Adrenal gland (tissue), 19 donors: ENCODE results near the gene PRR32. TPM values are rescaled to one million over a fixed set of nuclear protein-coding genes. Genes with fewer than 3 reads are reported as not detected.
"Not testable (repeated sequence)": the region's sequence is repeated elsewhere in the genome, so short reads cannot be mapped to it uniquely, and the experiment has no call there.

Experiments
- DNase-seq, 7 donors: peaks; one replicate each; pipeline ENCODE4 v3.0.0-alpha.2; 2019 to 2020
- H3K27ac ChIP-seq, 5 donors: fragments of 200-600 bp; sonication (generic) in 4 of 5; 1 replicate in 3 of 5; 2 replicates in 2 of 5; pipeline versions ENCODE4 v1.5.1 to v1.8.0; 2016 to 2020; ENCODE audit warnings: mild to moderate bottlenecking in 1 of 5
- H3K27me3 ChIP-seq: fragments of 200-600 bp; 2 replicates; pipeline ENCODE4 v1.8.0; 2021
- H3K36me3 ChIP-seq, 2 donors: fragments of 200-600 bp; replicated peaks in 1 of 2; 1 replicate in 1 of 2; 2 replicates in 1 of 2; pipeline versions ENCODE4 v1.5.1 to v1.8.0; 2018 to 2022
- H3K4me1 ChIP-seq, 2 donors: fragments of 200-600 bp; replicated peaks in 1 of 2; 1 replicate in 1 of 2; 2 replicates in 1 of 2; pipeline versions ENCODE4 v1.5.1 to v1.8.0; 2018 to 2021
- H3K4me3 ChIP-seq, 4 donors: fragments of 200-600 bp; sonication (generic) in 3 of 4; one replicate each; pipeline ENCODE4 v1.5.1; 2016 to 2018
- H3K9me3 ChIP-seq, 3 donors: fragments of 200-600 bp; sonication (generic) in 1 of 3; replicated peaks in 1 of 3; 1 replicate in 2 of 3; 2 replicates in 1 of 3; pipeline versions ENCODE4 v1.5.1 to v1.8.0; 2016 to 2021
- POLR2A ChIP-seq, 2 donors: fragments of 450-650 bp; IDR thresholded peaks; one replicate each; pipeline ENCODE4 v1.6.1; 2017; ENCODE audit warnings: antibody characterized with exemption in 2 of 2, mild to moderate bottlenecking in 2 of 2, moderate library complexity in 1 of 2
- WGBS, 4 donors: extraction: QIAGEN DNeasy Blood & Tissue Kit in 2 of 4; methylation state at CpG; one replicate each; pipeline versions ENCODE4 v1.1.5 to v1.1.7; 2013 to 2017; 5-methylcytosine and 5-hydroxymethylcytosine counted together
- intact Hi-C, 2 donors: fragments of 100-400 bp; cut with DNase I; formaldehyde crosslinking; loops; one replicate each; pipeline versions ENCODE4 v1.14.1 to v1.15.0; 2022 to 2023
- long read RNA-seq, 10 donors: library from polyadenylated mRNA in 3 of 10; unstranded in 2 of 10; stranded (forward) in 1 of 10; transcript quantifications; one replicate each; pipeline ENCODE4 v2.0.0 and lab custom pipeline, GENCODE V29; 2021 to 2026
- polyA plus RNA-seq, 3 donors: library from polyadenylated mRNA; stranded (reverse); fragments of 200-250 nt in 2 of 3; fragments of 350-450 nt in 1 of 3; fragmentation: Illumina TruSeq in 1 of 3; extraction: RNeasy Lipid Tissue Mini Kit (QIAGEN cat#74804) in 1 of 3; gene quantifications; one replicate each; pipeline ENCODE4 v1.2.3, GENCODE V29; 2013 to 2014
- total RNA-seq, 9 donors: library from RNA; depleted of rRNA in 4 of 9; stranded (reverse); fragments of >200 nt in 4 of 9; fragments of 120-200 nt in 1 of 9; fragmentation: NEBNext Ultra II Directional in 1 of 9; extraction: Animal tissue kit (Norgen Biotek cat#: 25700) in 1 of 9; gene quantifications; one replicate each; pipeline versions ENCODE4 v1.1.0 to v1.2.4, GENCODE V29; 2013 to 2023
- TF ChIP-seq, protein P1 (sequence below), 6 experiments: fragments of 450-650 bp in 4 of 6; fragments of 200-600 bp in 2 of 6; sonication (generic) in 1 of 6; IDR thresholded peaks; 1 replicate in 5 of 6; 2 replicates in 1 of 6; pipeline versions ENCODE4 v1.5.1 to v1.8.0; 2016 to 2021; ENCODE audit warnings: antibody characterized with exemption in 6 of 6, mild to moderate bottlenecking in 2 of 6, moderate library complexity in 1 of 6
- donor health status: healthy with polysubstance abuse.
- donor health status: Bipolar disorder and iron deficiency.
- donor health status: DM: yes; HTN: yes; CAD: no.
- donor health status: DM: no; HTN: no; CAD: no.
- donor health status: DM: no; HTN: no; CAD: no.
- donor health status: DM: yes; HTN: yes; CAD: no.

PRR32 gene, protein sequence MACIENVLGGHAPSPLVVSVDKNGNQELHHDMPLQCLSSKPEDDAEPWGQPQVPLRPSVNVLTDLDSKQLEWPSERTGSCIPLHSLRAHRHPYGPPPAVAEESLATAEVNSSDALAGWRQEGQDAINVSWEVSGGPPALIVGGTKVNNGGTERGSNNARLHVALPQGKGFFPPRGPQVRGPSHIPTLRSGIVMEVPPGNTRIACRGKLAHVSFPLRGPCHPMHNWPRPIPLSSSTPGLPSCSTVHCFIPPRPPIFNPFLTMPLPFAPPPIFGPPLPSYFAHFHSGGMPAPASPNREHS
- not detected for total RNA-seq
- polyA plus RNA-seq, result not detected
- long read RNA-seq, donor 1, result 0 reads
- long read RNA-seq, donor 2, result 0 reads
- long read RNA-seq, donor 3, result 0 reads
- long read RNA-seq, donor 4, result 0 reads
- long read RNA-seq, donor 5, result 0 reads
- long read RNA-seq, donor 6, result 0 reads
- long read RNA-seq, donor 7, partial matches to known transcripts, result 0 of 1 reads
- long read RNA-seq, donor 7, other reads (novel, unspliced or antisense), result 0 of 1 reads
- long read RNA-seq, donor 8, result 0 reads
- long read RNA-seq, donor 9, result 0 reads
- long read RNA-seq, donor 10, result 0 reads

DNA sequence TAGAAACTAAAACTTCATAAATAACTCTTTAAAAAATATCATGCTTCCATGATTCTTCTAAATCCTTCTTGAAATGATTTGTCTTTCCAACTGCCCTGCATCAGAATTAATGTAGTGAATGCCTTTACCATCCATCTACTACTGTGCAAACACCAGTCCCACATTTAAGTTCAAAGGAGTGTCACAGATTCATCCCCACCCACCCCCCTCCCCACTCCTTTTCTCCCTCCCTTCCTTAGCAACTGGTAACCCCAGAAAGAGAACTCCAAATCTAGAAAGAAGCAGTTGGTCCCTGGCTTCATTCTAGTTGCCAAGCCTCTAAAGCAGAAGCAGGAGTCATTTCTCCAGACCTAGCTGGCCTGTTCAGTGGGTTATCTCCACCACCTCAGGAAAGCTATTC, at the start of gene PRR32:
PRR32 (plus strand) TSS at position 301 of the 400 bp plus-strand sequence. CDS start 115 bp downstream, outside the sequence.
- Histone ChIP-seq H3K4me3 (no peak within 1 kb of the TSS), H3K4me1 (no peaks in the 10 kb centered on the region), H3K27me3 (peaks cover 3% of the 10 kb centered on the region), H3K27ac (no peak within 1 kb of the TSS), H3K9me3 (no peaks in the 10 kb centered on the region), H3K36me3 (no peaks in the 10 kb centered on the region)
- intact Hi-C loops, result no loop called here
- no peak for DNase-seq
- TF ChIP-seq POLR2A (IDR thresholded peaks at IDR 0.05), result no peak
- TF ChIP-seq, protein P1, sequence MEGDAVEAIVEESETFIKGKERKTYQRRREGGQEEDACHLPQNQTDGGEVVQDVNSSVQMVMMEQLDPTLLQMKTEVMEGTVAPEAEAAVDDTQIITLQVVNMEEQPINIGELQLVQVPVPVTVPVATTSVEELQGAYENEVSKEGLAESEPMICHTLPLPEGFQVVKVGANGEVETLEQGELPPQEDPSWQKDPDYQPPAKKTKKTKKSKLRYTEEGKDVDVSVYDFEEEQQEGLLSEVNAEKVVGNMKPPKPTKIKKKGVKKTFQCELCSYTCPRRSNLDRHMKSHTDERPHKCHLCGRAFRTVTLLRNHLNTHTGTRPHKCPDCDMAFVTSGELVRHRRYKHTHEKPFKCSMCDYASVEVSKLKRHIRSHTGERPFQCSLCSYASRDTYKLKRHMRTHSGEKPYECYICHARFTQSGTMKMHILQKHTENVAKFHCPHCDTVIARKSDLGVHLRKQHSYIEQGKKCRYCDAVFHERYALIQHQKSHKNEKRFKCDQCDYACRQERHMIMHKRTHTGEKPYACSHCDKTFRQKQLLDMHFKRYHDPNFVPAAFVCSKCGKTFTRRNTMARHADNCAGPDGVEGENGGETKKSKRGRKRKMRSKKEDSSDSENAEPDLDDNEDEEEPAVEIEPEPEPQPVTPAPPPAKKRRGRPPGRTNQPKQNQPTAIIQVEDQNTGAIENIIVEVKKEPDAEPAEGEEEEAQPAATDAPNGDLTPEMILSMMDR (IDR thresholded peaks at IDR 0.05), result no peak

DNA sequence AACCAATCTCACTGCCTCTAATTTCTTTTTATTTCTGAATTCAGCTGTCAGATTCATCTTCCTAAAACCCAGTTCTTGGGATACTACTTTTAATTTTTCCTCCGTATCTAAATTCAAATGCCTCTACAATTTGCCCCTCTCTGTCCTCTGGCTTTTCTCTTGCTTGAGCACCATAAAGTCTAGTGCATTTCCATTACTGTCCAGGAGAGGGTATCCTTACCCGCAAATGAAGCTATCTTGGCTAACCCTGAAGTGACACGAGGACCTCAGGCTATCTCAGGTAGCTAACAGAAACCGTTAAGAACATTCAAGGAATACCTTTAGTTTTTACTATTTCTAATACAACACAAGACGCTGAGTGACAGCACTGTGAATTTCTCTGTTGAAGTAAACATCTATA, 49.4 kb upstream of the PRR32 start:
- Histone ChIP-seq H3K4me3 (no peak overlapping the region), H3K9me3 (peaks cover 0 to 7% (median 0%) of the 10 kb centered on the region in 3 donors), H3K27me3 (peaks cover 8% of the 10 kb centered on the region), H3K36me3 (no peaks in the 10 kb centered on the region), H3K27ac (no peak overlapping the region), H3K4me1 (no peaks in the 10 kb centered on the region)
- peak in 5 of 7 donors; percentile 12 to 49 (median 16) for DNase-seq
- 7 to 11% (median 10%) methylated on average over 5 of the region's 5 CpGs for WGBS, 4 donors
- no peak for TF ChIP-seq POLR2A (IDR thresholded peaks at IDR 0.05)
- TF ChIP-seq, protein P1 (IDR thresholded peaks at IDR 0.05), result peak; percentile 57 to 76 (median 62)
- intact Hi-C loops, result no loop called here

DNA sequence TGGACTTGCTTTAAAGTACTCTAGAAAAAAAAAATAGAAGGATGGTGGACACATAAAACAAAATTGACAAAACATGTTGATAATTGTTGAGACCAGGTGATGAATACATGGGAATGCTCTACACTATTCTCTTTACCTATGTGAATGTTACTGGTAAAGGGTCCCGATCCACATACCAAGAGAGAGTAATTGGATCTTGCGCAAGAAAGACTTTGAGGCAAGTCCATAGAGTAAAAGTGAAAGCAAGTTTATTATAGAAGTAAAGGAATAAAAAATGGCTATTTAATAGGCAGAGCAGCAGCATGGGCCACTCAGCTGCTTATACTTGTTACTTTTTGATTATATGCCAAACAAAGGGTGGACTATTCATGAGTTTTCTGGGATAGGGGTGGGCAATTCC, 34.0 kb upstream of the PRR32 start:
- no peak for TF ChIP-seq POLR2A (IDR thresholded peaks at IDR 0.05)
- TF ChIP-seq, protein P1 (IDR thresholded peaks at IDR 0.05), result no peak
- intact Hi-C loops, result no loop called here
- no peaks in the 10 kb centered on the region for H3K27me3 ChIP-seq

DNA sequence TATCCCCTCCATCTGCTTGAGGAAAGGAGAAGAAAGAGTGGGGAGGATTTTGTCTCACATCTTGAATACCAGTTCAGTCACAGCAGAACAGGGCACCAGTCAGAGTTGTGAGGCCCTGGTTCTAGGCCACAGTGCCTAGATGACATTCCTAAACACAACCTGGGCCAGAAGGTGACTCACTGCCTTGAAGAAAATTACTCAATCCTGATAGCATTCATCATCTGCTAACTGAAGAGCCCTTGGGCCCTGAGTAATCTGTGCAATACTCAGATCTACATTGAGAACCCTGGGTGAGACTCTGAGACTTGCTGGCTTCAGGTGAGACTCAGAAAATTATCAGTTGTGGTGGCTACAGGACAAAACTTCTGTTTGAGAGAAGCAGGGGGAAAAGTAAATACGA, 20.5 kb upstream of the PRR32 start:
- 50 to 83% (median 66%) methylated on average over 1 of the region's 1 CpG for WGBS, 4 donors
- Histone ChIP-seq H3K9me3 (no peaks in the 10 kb centered on the region), H3K27ac (no peak overlapping the region), H3K4me1 (no peaks in the 10 kb centered on the region), H3K36me3 (no peaks in the 10 kb centered on the region), H3K4me3 (no peak overlapping the region), H3K27me3 (no peaks in the 10 kb centered on the region)
- intact Hi-C loops, result no loop called here
- TF ChIP-seq, protein P1 (IDR thresholded peaks at IDR 0.05), result no peak
- no peak for TF ChIP-seq POLR2A (IDR thresholded peaks at IDR 0.05)
- DNase-seq, result peak in 6 of 7 donors; percentile 13 to 51 (median 31)

More for the DNA sequence above, 34.0 kb upstream of the PRR32 start:
- 93 to 98% (median 96%) methylated on average over 2 of the region's 2 CpGs for WGBS, 4 donors
- DNase-seq, result no peak
- H3K4me1 ChIP-seq, result no peaks in the 10 kb centered on the region
- no peaks in the 10 kb centered on the region for H3K9me3 ChIP-seq
- H3K36me3 ChIP-seq, result no peaks in the 10 kb centered on the region
- H3K27ac ChIP-seq, result no peak overlapping the region
- H3K4me3 ChIP-seq, result no peak overlapping the region

DNA sequence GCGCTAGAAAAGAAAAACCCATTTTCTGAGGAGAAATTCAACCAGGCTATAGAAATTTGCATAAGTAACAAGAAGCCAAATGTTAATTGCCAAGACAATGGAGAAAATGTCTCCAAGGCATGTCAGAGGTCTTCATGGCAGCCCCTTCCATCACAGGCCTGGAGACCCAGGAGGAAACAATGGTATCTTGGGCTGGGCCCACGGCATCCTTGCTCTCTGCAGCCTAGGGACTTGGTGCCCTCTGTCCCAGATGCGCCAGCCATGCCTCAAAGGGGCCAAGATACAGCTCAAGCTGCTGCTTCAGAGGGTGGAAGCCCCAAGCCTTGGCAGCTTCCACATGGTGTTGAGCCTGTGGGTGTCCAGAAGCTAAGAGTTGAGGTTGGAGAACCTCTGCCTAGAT, 12.7 kb upstream of the PRR32 start:
- not testable (repeated sequence) for H3K27me3 ChIP-seq

More for the DNA sequence above, 12.7 kb upstream of the PRR32 start:
- H3K9me3 ChIP-seq, H3K4me3 ChIP-seq, H3K27ac ChIP-seq, H3K4me1 ChIP-seq, DNase-seq, H3K36me3 ChIP-seq, intact Hi-C loops: not testable (repeated sequence)
- 60 to 96% (median 73%) methylated on average over 3 of the region's 3 CpGs for WGBS, 4 donors
